Heart right ventricle (tissue), 16 donors: ENCODE data around the gene HSD17B3. TPM values are rescaled to one million over a fixed set of nuclear protein-coding genes. Genes with fewer than 3 reads are reported as not detected.
"Not testable (repeated sequence)": the region's sequence is repeated elsewhere in the genome, so short reads cannot be mapped to it uniquely, and the experiment has no call there.

ENCODE experiments used
- ATAC-seq, 8 donors: fragments of 200-7000 bp; cut with Tn5 transposase; one replicate each; pipeline ENCODE4 v1.9.1; 2020; ENCODE audit warnings: mild to moderate bottlenecking in 8 of 8, moderate library complexity in 8 of 8, moderate number of reproducible peaks in 1 of 8
- DNase-seq, 2 donors: peaks; one replicate each; pipeline ENCODE4 v3.0.0-alpha.2; 2020
- H3K27ac ChIP-seq, 10 donors: fragments of 200-600 bp; sonication (generic) in 2 of 10; one replicate each; pipeline versions ENCODE4 v1.5.0 to v1.8.0; 2020 to 2022; ENCODE audit warnings: mild to moderate bottlenecking in 3 of 10
- H3K27me3 ChIP-seq, 7 donors: fragments of 200-600 bp; one replicate each; pipeline ENCODE4 v1.8.0; 2021 to 2022; ENCODE audit warnings: mild to moderate bottlenecking in 2 of 7
- H3K36me3 ChIP-seq, 9 donors: fragments of 200-600 bp; sonication (generic) in 1 of 9; one replicate each; pipeline versions ENCODE4 v1.5.0 to v1.8.0; 2020 to 2022; ENCODE audit warnings: mild to moderate bottlenecking in 2 of 9
- H3K4me1 ChIP-seq, 9 donors: fragments of 200-600 bp; sonication (generic) in 1 of 9; one replicate each; pipeline versions ENCODE4 v1.5.0 to v1.8.0; 2020 to 2022; ENCODE audit warnings: mild to moderate bottlenecking in 4 of 9
- H3K4me3 ChIP-seq, 10 donors: fragments of 200-600 bp; sonication (generic) in 2 of 10; one replicate each; pipeline versions ENCODE4 v1.5.0 to v1.8.0; 2020 to 2022; ENCODE audit warnings: mild to moderate bottlenecking in 7 of 10, moderate library complexity in 2 of 10
- H3K9me3 ChIP-seq, 11 donors: fragments of 200-600 bp in 10 of 11; sonication (generic) in 2 of 11; one replicate each; pipeline versions ENCODE4 v1.5.0 to v1.8.0; 2013 to 2022; ENCODE audit warnings: mild to moderate bottlenecking in 2 of 11, control low read depth in 1 of 11, moderate library complexity in 1 of 11
- WGBS, 2 donors: extraction: QIAGEN DNeasy Blood & Tissue Kit; methylation state at CpG; one replicate each; pipeline ENCODE4 v1.1.7; 2013; ENCODE audit warnings: inconsistent platforms in 1 of 2; 5-methylcytosine and 5-hydroxymethylcytosine counted together
- intact Hi-C, 10 donors: fragments of 100-400 bp; cut with DNase I; formaldehyde crosslinking; loops; one replicate each; pipeline versions ENCODE4 v1.11.1 to v1.14.2; 2022
- polyA plus RNA-seq, 2 donors: library from polyadenylated mRNA; stranded (reverse); fragments of 200-250 nt; gene quantifications; one replicate each; pipeline ENCODE4 v1.2.3, GENCODE V29; 2013
- total RNA-seq, 10 donors: library from RNA; stranded (reverse); fragmentation: NEBNext Ultra II Directional in 3 of 10; extraction: Animal tissue kit (Norgen Biotek cat#: 25700) in 3 of 10; gene quantifications; one replicate each; pipeline versions ENCODE4 v1.2.1 to v1.2.4, GENCODE V29; 2021 to 2023
- TF ChIP-seq, protein P1 (sequence below), 9 donors: fragments of 200-600 bp; sonication (generic) in 2 of 9; IDR thresholded peaks; one replicate each; pipeline versions ENCODE4 v1.5.0 to v1.8.0; 2021 to 2022; ENCODE audit warnings: antibody characterized with exemption in 9 of 9, mild to moderate bottlenecking in 5 of 9, moderate library complexity in 1 of 9
- donor health status: Arrhythmogenic right ventricular cardiomyopathy.
- donor health status: ischemic (EF 13 %, LVEDD 7.1; RV severe dilation, severe dysfunction).
- donor health status: healthy with polysubstance abuse.
- donor health status: DM: no; HTN: yes; CAD: no.
- donor health status: DM: no; HTN: no; CAD: no.
- donor health status: ischemic (EF 25% LVEDD 6.9; RV normal size, moderate dysfunction).
- donor health status: ischemic (EF 25% LVEDD 5.7; RV mildly dilated, moderate dysfunction).
- donor health status: healthy.
- donor health status: DM: yes; HTN: yes; CAD: no.
- donor health status: Ischemic cardiomyopathy.
- donor health status: ischemic (EF 35%, LVEDD 5.7; RV mildly dilated, moderate dysfunction).
- donor health status: nonischemic (EF 11% LVEDD 7.7; RV severe dilation, severe dysfunction).
- donor health status: DM: yes; HTN: yes; CAD: no.
- donor health status: PGD.
- donor health status: ischemic (EF 29% LVEDD 5.4; RV normal size, mild dysfunction).
- donor health status: nonischemic (EF 23%, LVEDD 6.1; RV moderate dilation, normal function).

Gene HSD17B3
- total and polyA plus RNA-seq, 12 donors = 0.66 to 12.2 (median 1.2) TPM

DNA sequence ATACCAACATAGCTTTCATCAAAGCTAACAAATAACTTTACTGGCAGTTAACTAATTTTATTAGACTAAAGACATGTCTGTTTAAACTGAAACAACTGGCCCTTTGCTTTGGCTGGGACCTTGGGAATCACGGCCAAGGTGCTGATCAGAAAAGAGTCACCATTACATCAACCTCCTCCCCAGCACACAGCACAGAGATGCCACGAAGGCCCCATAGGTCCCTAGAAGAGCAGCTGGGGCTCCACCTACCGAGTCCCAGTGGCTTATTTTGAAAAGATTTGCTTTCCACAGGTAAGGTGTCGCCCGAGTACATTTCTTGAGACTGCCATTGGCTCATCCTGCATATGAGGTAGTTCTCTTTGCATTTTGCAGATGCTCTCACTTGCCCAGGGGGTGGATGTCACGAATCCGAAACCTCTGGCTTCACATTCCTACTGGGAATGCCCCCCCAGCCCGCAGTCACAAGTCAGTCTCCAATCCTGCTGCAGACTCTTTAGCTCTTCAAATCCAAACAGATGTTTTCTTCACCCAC is 18.8 kb upstream of the HSD17B3 start:
- DNase-seq (no peak), ATAC-seq (no peak)

DNA sequence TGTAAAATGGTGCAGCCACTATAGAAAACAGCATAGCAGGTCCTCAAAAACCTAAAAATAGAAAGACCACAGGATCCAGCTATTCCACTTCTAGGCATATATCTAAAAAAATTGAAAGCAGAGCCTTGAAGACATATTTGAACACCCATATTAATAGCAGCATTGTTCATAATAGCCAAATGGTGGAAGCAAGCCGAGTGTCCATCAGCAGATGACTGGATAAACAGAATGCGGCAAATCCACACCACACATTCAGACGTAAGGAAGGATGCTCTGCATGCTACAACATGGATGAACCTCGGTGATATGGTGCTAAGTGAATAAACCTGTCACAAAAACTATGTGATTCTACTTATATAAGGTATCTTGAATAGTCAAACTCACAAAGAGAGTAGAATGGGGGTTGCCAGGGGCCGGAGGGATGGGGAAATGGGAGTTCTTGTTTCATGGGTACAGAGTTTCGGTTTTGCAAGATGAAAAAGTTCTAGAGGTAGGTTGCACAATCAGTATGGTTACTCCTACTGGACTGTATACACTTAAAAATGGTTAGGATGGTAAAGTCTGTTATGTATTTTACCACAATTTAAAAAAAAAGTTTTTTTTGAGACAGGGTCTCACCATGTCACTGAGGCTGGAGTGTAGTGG is 17.1 kb upstream of the HSD17B3 start:
- H3K9me3 ChIP-seq = peaks cover 0 to 4% (median 0%) of the 10 kb centered on the region in 11 donors
- WGBS, 2 donors = 78 to 93% methylated on average over 6 of the region's 6 CpGs
- no peak overlapping the region for H3K4me3 ChIP-seq
- peaks cover 0 to 60% (median 15%) of the 10 kb centered on the region in 9 donors for H3K36me3 ChIP-seq
- H3K27ac ChIP-seq = no peak overlapping the region
- ATAC-seq (peak in 1 of 8 donors; percentile 13), DNase-seq (no peak)
- H3K27me3 ChIP-seq = no peaks in the 10 kb centered on the region
- H3K4me1 ChIP-seq = no peaks in the 10 kb centered on the region
- TF ChIP-seq, protein P1, sequence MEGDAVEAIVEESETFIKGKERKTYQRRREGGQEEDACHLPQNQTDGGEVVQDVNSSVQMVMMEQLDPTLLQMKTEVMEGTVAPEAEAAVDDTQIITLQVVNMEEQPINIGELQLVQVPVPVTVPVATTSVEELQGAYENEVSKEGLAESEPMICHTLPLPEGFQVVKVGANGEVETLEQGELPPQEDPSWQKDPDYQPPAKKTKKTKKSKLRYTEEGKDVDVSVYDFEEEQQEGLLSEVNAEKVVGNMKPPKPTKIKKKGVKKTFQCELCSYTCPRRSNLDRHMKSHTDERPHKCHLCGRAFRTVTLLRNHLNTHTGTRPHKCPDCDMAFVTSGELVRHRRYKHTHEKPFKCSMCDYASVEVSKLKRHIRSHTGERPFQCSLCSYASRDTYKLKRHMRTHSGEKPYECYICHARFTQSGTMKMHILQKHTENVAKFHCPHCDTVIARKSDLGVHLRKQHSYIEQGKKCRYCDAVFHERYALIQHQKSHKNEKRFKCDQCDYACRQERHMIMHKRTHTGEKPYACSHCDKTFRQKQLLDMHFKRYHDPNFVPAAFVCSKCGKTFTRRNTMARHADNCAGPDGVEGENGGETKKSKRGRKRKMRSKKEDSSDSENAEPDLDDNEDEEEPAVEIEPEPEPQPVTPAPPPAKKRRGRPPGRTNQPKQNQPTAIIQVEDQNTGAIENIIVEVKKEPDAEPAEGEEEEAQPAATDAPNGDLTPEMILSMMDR (IDR thresholded peaks at IDR 0.05) = no peak
- intact Hi-C loops = loop anchor here in 5 of 10 donors (5.0 kb wide), 1 partner anchor 87 kb away; no protein-coding TSS in a partner anchor

More for the DNA sequence above, 18.8 kb upstream of the HSD17B3 start:
- Histone ChIP-seq H3K9me3 (no peaks in the 10 kb centered on the region), H3K27ac (no peak overlapping the region), H3K4me1 (no peaks in the 10 kb centered on the region), H3K36me3 (peaks cover 0 to 70% (median 15%) of the 10 kb centered on the region in 9 donors), H3K27me3 (no peaks in the 10 kb centered on the region), H3K4me3 (no peak overlapping the region)
- TF ChIP-seq, protein P1 (IDR thresholded peaks at IDR 0.05) = no peak
- WGBS, 2 donors = 70 to 76% methylated on average over 8 of the region's 8 CpGs
- intact Hi-C loops = loop anchor here in 5 of 10 donors (5.0 to 10.0 kb wide), 4 partner anchors 89 to 234 kb away; partner anchors contain the start of genes ZNF367 (in 2 of the 5) and HABP4 (in 1 of the 5)

DNA sequence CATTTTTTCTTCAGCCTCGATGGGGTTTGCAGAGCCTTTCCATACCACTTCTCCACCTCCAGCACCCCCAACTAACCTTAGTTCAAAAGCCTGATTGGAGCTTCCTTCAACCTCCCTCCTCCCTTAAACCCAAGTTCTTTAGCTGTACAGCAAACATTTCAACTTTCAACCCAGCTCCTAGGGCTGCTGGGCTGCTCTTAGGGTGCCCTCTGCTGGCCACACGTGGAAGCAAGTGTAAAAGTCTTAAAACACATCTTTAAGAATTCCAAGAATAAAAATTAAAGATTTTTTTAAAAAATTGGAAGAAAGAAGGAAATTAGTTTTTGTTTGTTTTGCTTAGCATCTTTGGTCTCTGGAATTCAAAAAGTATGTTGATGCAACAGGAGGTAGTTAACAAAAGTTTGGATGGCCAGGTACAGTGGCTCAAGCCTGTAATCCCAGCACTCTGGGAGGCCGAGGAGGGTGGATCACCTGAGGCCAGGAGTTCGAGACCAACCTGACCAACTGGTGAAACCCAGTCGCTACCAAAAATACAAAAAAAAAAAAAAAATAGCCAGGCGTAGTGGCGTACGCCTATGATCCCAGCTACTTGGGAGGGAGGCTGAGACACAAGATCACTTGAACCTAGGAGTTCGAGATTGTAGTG is 15.5 kb upstream of the HSD17B3 start:
- peaks cover 0 to 53% (median 15%) of the 10 kb centered on the region in 9 donors for H3K36me3 ChIP-seq
- 55 to 64% methylated on average over 9 of the region's 9 CpGs for WGBS, 2 donors
- ATAC-seq (peak in 6 of 8 donors; percentile 57 to 72 (median 64)), DNase-seq (peak; percentile 40 to 46)
- H3K4me3 ChIP-seq = no peak overlapping the region
- peaks cover 0 to 19% (median 0%) of the 10 kb centered on the region in 11 donors for H3K9me3 ChIP-seq
- H3K27me3 ChIP-seq = no peaks in the 10 kb centered on the region
- no peaks in the 10 kb centered on the region for H3K4me1 ChIP-seq
- TF ChIP-seq, protein P1 (IDR thresholded peaks at IDR 0.05) = peak; percentile 70 to 93 (median 83)
- intact Hi-C loops = loop anchor here in 7 of 10 donors (2.0 to 5.0 kb wide), 2 partner anchors 85 kb away; no protein-coding TSS in a partner anchor
- no peak overlapping the region for H3K27ac ChIP-seq

DNA sequence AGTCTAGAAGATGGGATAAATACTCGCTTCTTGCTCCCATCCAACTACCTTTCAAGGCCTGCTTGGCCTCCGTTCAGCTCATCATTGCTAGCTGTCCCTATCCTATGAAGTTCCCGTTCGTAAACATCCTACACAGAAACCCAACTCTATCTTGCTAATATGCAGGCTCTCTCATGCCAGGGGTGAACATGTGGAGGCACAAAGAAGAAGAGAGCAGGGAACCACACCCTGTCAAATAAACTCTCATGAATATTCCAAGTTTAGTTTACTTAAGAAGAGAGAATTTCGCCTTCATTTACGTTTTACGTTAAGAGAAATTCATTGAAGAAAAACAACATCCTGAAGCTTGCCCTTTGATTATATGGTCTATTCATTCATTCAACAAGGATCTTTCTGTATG is 7.9 kb upstream of the HSD17B3 start:
- 92 to 96% methylated on average over 7 of the region's 7 CpGs for WGBS, 2 donors
- Histone ChIP-seq H3K27me3 (no peaks in the 10 kb centered on the region), H3K36me3 (peaks cover 0 to 17% (median 0%) of the 10 kb centered on the region in 9 donors), H3K27ac (no peak overlapping the region), H3K4me1 (no peaks in the 10 kb centered on the region), H3K4me3 (no peak overlapping the region), H3K9me3 (peaks cover 0 to 19% (median 0%) of the 10 kb centered on the region in 11 donors)
- TF ChIP-seq, protein P1 (IDR thresholded peaks at IDR 0.05) = no peak
- DNase-seq (no peak), ATAC-seq (no peak)
- intact Hi-C loops = loop anchor here in 1 of 10 donors (5.0 kb wide), 1 partner anchor 78 kb away; no protein-coding TSS in a partner anchor

DNA sequence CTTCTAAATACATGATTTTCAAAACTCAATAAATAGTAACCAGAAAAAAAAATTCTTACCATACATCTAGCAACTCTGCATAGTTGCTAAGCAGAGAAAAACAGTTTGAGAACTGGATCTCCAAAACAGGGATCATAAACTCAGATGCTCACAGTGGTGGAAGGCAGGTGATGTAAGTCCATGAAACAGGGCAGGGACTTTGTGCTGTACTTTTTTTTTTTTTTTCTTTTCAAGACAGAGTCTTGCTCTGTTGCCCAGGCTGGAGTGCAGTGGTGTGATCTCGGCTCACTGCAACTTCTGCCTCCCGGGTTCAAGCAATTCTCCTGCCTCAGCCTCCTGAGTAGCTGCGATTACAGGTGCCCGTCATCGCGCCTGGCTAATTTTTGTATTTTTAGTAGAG is 5.0 kb upstream of the HSD17B3 start:
- intact Hi-C loops, H3K36me3 ChIP-seq, H3K4me3 ChIP-seq, H3K27ac ChIP-seq, ATAC-seq, H3K9me3 ChIP-seq, DNase-seq, H3K27me3 ChIP-seq, H3K4me1 ChIP-seq: not testable (repeated sequence)
- WGBS, 2 donors = 93 to 98% methylated on average over 6 of the region's 6 CpGs
